CD4-positive, alpha-beta T cell treated with Interleukin-12 subunit alpha and Interleukin-12 subunit beta, for 1 hour (primary cell): ENCODE results near the gene MED25.

Experiments used
- DNase-seq: peaks from one replicate; pipeline ENCODE4 v3.0.0-alpha.2; 2020

Gene MED25

DNA sequence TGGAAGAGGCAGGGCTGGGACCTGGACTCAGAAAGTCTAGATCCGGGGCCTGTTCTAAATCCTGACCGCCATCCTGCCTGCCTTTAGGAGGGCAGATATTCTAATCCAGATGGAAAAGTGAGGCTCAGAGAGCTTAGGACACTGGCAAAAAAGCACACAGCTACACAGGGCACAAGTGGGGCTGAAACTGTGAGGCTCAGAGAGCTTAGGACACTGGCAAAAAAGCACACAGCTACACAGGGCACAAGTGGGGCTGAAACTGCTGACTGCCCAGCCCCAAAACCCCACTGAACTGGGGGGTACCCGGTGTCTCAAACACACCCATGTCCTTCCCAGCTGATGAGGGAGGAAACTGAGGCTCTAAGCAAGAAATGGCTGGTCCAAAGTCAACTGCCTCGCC is 57.1 kb downstream of the MED25 start:
- no peak for DNase-seq

DNA sequence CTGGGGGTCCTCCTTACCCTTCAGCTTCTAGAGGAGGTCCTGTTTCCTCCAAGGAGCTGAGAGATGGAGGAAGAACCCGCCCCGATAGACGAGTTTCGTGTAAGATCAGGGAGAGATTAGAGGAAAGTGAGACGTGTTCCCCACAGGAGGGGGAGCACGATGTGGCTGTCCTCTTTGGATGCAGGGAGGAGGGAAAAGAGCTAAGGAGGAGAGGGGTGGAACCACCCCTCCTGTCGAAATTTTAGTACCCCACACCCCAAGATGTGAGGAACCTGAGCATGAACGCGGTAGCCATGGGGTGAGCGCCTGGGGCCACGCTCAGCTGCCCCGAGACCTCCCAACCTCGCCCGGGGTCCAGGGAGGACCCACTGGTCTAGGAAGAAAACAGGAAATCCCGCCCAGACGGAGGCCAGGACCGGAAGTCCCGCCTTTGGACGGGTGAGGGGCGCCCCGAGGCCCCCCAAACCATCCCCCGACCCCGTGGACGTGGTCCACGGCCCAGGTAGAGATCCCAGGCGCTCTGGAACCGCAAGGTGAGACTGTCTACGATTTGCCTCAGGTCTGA is 57.9 kb downstream of the MED25 start:
- DNase-seq, result peak; percentile 66

DNA sequence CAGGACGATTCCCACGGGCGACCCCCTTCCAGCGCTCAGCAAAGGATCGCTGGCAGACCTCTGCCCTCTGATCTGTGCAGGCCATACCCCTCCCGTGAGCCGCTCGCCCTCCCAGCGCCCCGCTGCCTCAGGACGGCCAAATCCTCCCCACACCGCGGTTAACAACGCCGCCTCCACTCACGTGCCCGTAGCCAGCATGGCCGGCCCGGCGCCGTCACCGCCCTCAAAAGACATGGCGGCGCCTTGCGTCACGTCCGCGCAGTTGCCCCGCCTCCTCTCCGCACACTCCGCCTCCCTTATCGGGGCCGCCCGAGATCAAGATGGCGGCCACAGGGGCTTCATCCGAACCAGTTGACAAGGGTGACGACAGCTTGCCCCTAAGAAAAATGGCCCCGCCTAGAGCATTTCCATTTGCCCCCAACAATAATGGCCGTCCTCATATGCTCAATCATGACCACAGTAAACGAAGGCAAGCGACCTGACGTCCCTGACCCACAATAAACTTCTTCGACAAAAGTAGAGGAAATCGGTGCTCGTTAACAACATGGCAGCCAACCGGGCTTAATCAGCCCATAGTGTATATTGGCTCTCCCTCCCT is 58.4 kb downstream of the MED25 start:
- peak; percentile 99 for DNase-seq

DNA sequence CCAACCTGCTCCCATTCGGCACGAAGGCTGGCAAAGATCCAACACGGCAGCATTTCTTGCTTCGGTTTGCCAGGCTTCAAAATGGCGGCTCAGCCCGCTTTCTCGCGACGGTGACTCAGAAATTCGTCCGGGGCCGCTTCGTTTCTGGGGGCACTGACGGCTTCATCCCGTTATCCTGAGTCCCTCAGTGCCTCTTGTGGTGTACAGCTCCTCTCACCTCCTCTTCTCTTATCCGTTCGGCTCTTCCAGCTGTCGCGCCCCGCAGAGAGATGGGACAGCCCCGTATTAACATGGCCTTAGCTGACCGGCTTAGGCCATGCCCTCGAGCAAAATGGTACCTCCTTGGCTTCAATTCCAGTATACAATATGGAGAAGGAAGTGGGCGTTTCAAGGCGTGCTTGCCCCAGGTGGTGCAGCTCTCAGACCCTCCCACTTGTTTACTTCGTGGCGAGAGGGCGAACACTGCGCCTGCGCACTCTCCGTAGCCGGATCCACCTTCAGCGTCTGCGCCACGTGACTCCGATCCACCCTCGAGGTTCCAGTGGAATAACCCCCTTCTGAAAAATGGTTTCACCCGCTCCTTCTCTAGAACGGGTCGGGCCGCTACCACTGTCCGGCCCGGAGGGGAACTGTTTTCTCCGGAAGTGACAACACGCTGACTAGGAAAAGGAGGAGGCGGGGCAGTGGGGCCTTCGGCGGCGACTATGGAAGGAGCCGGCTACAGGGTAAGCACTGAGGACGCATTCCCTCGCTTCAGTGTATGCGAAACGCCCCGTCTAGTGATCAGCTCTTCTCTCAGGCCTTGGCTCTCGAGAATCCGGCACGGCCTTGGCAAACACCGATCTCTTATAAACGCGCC is 59.2 kb downstream of the MED25 start, which contains the start of the genes AKT1S1 and TBC1D17:
TSS of gene AKT1S1 (minus strand) at position 336 of the 859 bp plus-strand sequence. CDS start 4,060 bp downstream, outside the sequence.
TSS of gene TBC1D17 (plus strand) at position 683 of the 859 bp plus-strand sequence. CDS start at position 705, 22 bp downstream.
- peak; percentile 100 for DNase-seq

DNA sequence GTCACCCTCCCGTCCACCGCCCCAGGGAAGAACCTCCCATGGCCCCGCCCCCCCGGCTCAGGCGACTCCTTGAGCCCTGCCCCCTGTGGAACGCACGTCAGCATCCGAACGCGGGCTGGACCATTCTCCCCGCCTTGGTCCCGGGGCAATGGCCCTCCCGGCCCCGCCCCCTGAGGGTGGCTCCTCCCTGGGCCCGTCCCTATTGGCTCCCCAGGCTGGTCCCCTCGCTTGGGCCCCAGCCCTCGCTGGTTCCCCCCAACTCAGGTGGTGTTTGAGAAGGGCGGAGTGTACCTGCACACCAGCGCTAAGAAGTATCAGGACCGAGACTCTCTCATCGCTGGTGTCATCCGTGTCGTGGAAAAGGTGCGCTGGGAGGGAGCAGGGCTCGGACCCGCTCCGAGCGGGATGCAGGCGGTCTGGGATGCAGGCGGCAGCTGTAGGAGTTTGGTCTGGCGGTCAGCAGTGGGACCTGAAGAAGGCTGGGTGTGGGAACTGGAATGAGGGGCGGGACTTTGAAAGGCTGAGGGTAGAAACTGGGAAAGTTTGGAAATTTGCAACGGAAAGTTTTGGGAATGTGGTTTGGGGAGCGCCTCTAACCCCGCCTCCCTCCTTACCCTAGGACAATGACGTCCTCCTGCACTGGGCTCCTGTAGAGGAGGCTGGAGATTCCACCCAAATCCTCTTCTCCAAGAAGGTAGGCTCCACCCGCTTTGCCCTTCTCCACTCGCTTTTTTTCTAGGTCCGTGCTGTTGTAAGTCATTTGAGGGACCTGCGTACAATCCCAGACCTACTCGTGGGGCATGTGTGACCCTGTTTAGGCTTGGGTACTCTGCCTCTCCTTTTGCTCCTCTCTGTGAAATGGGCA is 60.0 kb downstream of the MED25 start:
- DNase-seq, result peak; percentile 99

DNA sequence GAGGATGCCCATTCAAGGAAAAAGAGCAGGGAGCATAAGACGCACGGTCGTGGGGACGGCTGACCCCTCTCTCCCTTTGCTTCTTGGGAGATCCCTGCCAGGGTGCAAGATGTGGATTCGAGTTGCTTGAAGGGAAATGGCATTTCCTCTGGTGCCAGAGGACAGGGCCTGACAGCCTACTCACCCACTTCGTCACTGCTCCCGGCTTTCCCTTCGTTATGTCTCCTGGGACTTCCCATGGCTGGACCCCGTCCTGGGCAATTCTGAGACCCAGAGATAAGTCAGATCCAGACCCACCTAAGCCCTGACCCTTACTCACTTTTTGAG is 60.6 kb downstream of the MED25 start:
- DNase-seq, result no peak

DNA sequence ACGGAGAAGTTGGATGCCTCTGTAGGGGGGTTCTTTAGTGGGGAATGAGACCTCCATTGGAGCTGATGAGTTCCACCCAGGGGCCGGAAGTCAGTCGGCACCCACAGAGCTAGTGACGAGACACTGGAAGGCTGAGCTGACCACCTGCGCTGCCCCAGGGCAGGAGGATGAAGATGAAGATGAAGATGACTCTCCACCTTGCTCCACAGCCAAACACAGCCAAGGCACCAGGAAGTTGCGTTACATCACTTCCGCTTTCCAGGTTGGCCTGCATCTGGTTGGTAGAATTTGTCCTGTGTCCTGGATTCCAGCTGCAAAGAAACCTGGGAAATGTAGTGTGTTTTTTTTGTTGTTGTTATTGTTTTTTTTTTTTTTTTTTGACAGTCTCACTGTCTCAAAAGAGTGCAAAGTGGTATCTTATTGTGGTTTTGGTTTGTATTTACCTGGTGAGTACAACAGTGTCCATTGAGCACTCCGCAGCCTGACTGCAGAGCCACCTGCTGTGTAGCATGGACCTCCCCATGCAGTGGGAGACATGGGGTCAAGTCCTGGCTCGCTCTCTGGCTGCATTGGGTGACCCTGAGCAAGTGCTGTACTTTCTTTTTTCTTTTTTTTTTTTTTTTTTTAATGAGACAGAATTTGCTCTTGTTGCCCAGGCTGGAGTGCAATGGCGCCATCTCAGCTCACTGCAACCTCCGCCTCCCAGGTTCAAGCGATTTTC is 61.3 kb downstream of the MED25 start:
- no peak for DNase-seq

DNA sequence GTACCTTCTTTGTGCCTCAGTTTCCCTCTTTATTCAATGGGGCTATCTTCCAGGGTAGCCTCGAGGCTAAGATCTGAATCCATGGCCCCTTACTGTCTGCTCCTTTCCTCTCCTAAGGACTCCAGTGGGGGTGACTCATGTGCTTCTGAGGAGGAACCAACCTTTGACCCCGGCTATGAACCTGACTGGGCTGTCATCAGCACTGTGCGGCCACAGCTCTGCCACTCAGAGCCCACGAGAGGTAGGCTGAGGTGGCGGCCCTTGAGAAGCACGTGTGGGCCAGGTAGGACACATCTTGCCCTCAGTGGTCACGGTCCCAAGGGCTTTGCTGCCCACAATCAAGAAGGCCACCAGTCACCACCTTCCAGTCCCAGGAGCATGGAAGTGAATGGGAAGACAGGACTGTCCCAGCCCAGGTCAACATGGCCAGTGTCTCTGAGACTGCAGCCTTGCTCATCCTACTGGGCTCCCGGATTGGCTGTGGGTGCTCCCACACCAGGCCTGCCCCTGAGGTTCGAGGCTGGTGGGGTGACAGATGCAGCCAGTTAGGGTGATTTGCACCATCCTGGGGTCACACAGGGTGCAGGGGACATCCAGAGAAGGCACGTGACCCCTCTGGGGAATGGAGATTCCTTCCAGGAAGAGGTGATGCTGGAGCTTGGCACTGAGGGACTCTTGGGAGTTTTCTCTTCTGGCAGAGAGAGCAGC is 62.2 kb downstream of the MED25 start:
- no peak for DNase-seq

DNA sequence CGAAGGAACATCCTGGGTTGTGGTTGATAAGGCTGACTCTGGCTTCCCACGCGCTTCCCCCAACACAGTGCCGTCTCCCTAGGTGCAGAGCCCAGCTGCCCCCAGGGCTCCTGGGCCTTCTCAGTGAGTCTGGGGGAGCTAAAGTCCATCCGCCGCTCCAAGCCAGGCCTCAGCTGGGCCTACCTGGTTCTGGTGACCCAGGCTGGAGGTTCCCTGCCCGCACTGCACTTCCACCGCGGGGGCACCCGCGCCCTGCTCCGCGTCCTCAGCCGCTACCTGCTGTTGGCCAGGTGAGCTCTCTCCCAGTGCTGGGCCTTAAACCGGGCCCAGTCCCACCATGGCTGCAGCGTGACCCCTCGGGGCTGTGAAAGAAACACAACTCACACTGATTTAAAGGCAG is 63.1 kb downstream of the MED25 start:
- no peak for DNase-seq

DNA sequence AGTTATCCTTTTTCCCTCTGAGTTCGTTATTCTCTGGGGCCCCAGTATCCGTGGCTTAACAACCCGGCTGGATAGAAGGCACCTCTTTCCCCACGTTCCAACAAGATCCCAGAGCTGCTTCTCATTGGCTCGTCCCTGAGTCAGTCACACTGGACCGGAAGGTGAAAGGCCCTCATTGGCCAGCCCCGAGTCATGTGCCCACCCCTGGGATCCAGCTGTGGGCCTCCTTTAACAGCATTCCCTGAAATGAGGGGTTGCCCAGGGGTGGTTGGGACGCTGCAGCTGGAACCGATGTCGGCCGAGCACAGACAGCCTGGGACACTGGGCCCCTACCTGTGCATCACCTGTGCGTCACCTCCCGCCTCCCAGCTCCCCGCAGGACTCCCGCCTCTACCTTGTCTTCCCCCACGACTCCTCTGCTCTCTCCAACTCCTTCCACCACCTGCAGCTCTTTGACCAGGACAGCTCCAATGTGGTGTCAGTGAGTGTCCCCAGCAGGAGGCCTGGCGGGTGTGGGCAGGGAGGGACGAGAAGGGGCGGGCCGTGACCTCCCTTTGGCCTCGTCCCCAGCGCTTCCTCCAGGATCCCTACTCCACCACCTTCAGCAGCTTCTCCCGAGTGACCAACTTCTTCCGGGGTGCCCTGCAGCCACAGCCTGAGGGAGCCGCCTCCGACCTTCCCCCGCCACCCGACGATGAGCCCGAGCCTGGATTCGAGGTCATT is 63.7 kb downstream of the MED25 start:
- DNase-seq, result no peak

DNA sequence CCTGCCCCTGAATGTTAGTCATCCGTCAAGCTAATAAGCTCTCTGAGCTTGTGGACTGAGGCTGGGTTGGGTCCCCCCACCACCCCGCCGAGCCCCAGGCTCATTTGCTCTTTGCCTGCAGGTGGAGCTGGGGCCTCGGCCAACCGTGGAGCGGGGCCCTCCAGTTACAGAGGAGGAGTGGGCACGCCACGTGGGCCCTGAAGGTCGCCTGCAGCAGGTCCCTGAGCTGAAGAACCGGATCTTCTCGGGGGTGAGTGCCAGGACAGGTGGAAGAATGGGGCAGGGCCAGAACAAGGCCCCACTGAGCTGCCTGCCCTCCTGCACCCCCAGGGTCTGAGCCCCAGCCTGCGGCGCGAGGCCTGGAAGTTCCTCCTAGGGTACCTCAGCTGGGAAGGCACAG is 64.6 kb downstream of the MED25 start:
- DNase-seq, result no peak

DNA sequence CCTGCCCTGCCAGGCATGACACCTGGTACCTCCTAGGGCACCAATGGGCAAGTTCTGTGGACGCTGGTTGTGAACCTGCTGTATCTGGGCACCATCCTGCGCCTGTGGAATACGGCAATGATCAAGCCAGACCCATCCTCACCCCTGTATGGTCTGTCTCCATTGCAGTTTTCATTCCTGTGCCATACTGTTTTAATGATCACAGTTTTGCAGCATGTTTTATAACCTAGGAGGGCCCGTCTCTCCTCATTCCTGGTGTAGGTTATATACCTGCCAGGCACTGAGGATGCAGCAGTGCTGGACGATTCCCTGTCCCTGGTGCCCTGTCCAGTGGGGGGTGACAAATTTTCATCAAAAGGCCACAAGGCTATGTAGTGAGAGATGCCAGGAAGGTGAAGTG is 65.0 kb downstream of the MED25 start:
- no peak for DNase-seq

DNA sequence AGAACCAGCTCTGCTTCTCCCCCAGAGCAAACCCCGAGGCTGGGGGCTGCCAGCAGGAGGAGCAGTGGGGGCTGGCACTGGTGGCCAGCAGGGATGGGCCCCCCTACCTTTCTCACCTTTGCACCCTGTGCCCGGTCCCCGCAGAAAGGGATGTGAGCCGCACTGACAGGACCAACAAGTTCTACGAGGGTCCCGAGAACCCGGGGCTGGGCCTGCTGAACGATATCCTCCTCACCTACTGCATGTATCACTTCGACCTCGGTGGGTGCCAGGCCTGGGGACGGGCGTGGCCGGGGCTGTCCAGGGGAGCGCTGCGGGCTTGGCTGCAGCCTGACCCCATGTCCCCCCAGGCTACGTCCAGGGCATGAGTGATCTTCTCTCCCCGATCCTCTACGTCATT is 66.0 kb downstream of the MED25 start:
- DNase-seq, result no peak

DNA sequence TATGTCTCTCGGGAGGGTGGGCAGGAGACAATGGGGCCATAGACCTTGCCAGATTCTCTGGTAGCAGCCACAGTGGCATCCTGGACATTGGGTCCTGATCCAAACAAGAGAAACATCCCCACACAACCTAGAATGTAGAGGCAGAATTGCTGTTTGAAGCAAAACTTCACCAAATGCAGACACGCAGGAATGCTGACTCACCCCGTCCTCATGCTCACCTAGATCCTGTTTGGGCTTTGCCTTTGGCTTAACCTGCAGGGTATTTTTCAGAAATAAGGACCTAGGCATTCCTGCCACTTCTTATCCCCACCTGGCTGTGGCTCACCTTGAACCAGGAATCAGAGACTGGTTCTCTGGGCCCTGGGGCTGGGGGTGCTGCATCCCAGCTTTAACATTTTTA is 66.7 kb downstream of the MED25 start:
- DNase-seq, result no peak
